A673 (cell line): ENCODE data around the gene PLPP1.

ENCODE experiments used
- CTCF ChIP-seq: fragments of 300-800, 200-600 bp; sonication (generic); conservative IDR thresholded peaks from 2 replicates; pipeline ENCODE4 v1.5.1; 2017; ENCODE audit warnings: low read depth, mild to moderate bottlenecking, antibody characterized with exemption, low read length, moderate library complexity, mixed read lengths
- EZH2 ChIP-seq: fragments of 200-600 bp; sonication (generic); IDR thresholded peaks from 2 replicates; pipeline ENCODE4 v1.6.1; 2017; ENCODE audit warnings: borderline replicate concordance, low read depth, mild to moderate bottlenecking, mixed read lengths, antibody characterized with exemption, low read length; ENCODE audit not compliant: poor library complexity, severe bottlenecking

GRCh38 chr5:55569513-55569865 is 34.7 kb upstream of the PLPP1 start:
- no peak for TF ChIP-seq EZH2
- TF ChIP-seq CTCF: no peak
